ENCODE measurements around the gene MGST2. TPM values are rescaled to one million over a fixed set of nuclear protein-coding genes. Genes with fewer than 3 reads are reported as not detected.
A peak's percentile ranks its signal among the peaks of the same experiment; 100 is the strongest.

The MGST2 gene
- polyA plus RNA-seq (2.0 and 5.2 TPM in 2 replicates), polyA minus RNA-seq (0.97 TPM in 1 of 2 replicates, not detected in the other)

- peak within 1 kb of the TSS; percentile 80 for H3K4me2 ChIP-seq (ENCODE audit: low read length)
- H3F3A ChIP-seq (ENCODE audit: insufficient read depth, low read length, poor library complexity, severe bottlenecking), result peaks cover 3% of the 10 kb centered on the region
- peak within 1 kb of the TSS; percentile 63 for H3K4me3 ChIP-seq (ENCODE audit: low read length)
- no peaks in the 10 kb centered on the region for H3K27me3 ChIP-seq (ENCODE audit: insufficient read depth, low read depth, low read length)
- H4K20me1 ChIP-seq (ENCODE audit: insufficient read depth), result no peaks in the 10 kb centered on the region
- no peaks in the 10 kb centered on the region for H3K9me2 ChIP-seq (ENCODE audit: insufficient read depth, low read length)
- no peaks in the 10 kb centered on the region for H3K9me3 ChIP-seq (ENCODE audit: low read length)
- no peaks in the 10 kb centered on the region for H3K79me2 ChIP-seq (replicated peaks; ENCODE audit: insufficient read depth, low read length)
- peak within 1 kb of the TSS; percentile 50 for H3K27ac ChIP-seq (ENCODE audit: low read length)
- TF ChIP-seq SMC3 (conservative IDR thresholded peaks at IDR 0.05; ENCODE audit: poor library complexity) (peak; percentile 52), EZH2 (IDR thresholded peaks at IDR 0.05; ENCODE audit: borderline replicate concordance, insufficient read depth, low read length, poor library complexity, severe bottlenecking) (no peak), REST (IDR thresholded peaks at IDR 0.05; ENCODE audit: borderline replicate concordance) (peak; percentile 56), MXI1 (conservative IDR thresholded peaks at IDR 0.05; ENCODE audit: poor library complexity, severe bottlenecking) (no peak), TAF1 (IDR thresholded peaks at IDR 0.05; ENCODE audit: low read depth) (no peak), RAD21 (conservative IDR thresholded peaks at IDR 0.05) (peak; percentile 39), POLR2AphosphoS5 (IDR thresholded peaks at IDR 0.05) (peak; percentile 80), EP300 (conservative IDR thresholded peaks at IDR 0.05; ENCODE audit: poor library complexity, severe bottlenecking) (peak; percentile 87)
- TF ChIP-seq, protein P1, sequence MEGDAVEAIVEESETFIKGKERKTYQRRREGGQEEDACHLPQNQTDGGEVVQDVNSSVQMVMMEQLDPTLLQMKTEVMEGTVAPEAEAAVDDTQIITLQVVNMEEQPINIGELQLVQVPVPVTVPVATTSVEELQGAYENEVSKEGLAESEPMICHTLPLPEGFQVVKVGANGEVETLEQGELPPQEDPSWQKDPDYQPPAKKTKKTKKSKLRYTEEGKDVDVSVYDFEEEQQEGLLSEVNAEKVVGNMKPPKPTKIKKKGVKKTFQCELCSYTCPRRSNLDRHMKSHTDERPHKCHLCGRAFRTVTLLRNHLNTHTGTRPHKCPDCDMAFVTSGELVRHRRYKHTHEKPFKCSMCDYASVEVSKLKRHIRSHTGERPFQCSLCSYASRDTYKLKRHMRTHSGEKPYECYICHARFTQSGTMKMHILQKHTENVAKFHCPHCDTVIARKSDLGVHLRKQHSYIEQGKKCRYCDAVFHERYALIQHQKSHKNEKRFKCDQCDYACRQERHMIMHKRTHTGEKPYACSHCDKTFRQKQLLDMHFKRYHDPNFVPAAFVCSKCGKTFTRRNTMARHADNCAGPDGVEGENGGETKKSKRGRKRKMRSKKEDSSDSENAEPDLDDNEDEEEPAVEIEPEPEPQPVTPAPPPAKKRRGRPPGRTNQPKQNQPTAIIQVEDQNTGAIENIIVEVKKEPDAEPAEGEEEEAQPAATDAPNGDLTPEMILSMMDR (IDR thresholded peaks at IDR 0.05; ENCODE audit: poor library complexity, severe bottlenecking), result no peak
- no peaks in the 10 kb centered on the region for H3K36me3 ChIP-seq (ENCODE audit: insufficient read depth, low read length)
- peak within 1 kb of the TSS; percentile 63 for H2AFZ ChIP-seq (ENCODE audit: low read depth, low read length)
- peak within 1 kb of the TSS; percentile 50 for H3K9ac ChIP-seq (ENCODE audit: low read length)
Measured at GRCh38 chr4:139665690-139666529, at the start of gene MGST2. Gene MGST2 (plus strand): TSS chr4:139665819. CDS start chr4:139666020, 201 bp downstream.

- H4K20me1 ChIP-seq (ENCODE audit: insufficient read depth), result no peaks in the 10 kb centered on the region
- no peaks in the 10 kb centered on the region for H3K9me2 ChIP-seq (ENCODE audit: insufficient read depth, low read length)
- no peaks in the 10 kb centered on the region for H3K79me2 ChIP-seq (replicated peaks; ENCODE audit: insufficient read depth, low read length)
- H2AFZ ChIP-seq (ENCODE audit: low read depth, low read length), result no peak overlapping the region
- H3K27me3 ChIP-seq (ENCODE audit: insufficient read depth, low read depth, low read length), result no peaks in the 10 kb centered on the region
- H3K9ac ChIP-seq (ENCODE audit: low read length), result no peak overlapping the region
- H3K27ac ChIP-seq (ENCODE audit: low read length), result peak overlapping the region; percentile 22
- peak overlapping the region; percentile 6 for H3K4me2 ChIP-seq (ENCODE audit: low read length)
- no peaks in the 10 kb centered on the region for H3K9me3 ChIP-seq (ENCODE audit: low read length)
- H3K36me3 ChIP-seq (ENCODE audit: insufficient read depth, low read length), result no peaks in the 10 kb centered on the region
- no peak for TF ChIP-seq EZH2 (IDR thresholded peaks at IDR 0.05; ENCODE audit: borderline replicate concordance, insufficient read depth, low read length, poor library complexity, severe bottlenecking)
- TF ChIP-seq EP300 (conservative IDR thresholded peaks at IDR 0.05; ENCODE audit: poor library complexity, severe bottlenecking), result peak; percentile 32
- TF ChIP-seq TAF1 (IDR thresholded peaks at IDR 0.05; ENCODE audit: low read depth), result no peak
- TF ChIP-seq, protein P1 (IDR thresholded peaks at IDR 0.05; ENCODE audit: poor library complexity, severe bottlenecking), result peak; percentile 53
- TF ChIP-seq REST (IDR thresholded peaks at IDR 0.05; ENCODE audit: borderline replicate concordance), result peak; percentile 95
- TF ChIP-seq POLR2AphosphoS5 (IDR thresholded peaks at IDR 0.05), result peak; percentile 37
- no peak for TF ChIP-seq SMC3 (conservative IDR thresholded peaks at IDR 0.05; ENCODE audit: poor library complexity)
- TF ChIP-seq MXI1 (conservative IDR thresholded peaks at IDR 0.05; ENCODE audit: poor library complexity, severe bottlenecking), result no peak
- TF ChIP-seq RAD21 (conservative IDR thresholded peaks at IDR 0.05), result no peak
- H3F3A ChIP-seq (ENCODE audit: insufficient read depth, low read length, poor library complexity, severe bottlenecking), result no peaks in the 10 kb centered on the region
- peak overlapping the region; percentile 19 for H3K4me3 ChIP-seq (ENCODE audit: low read length)
Measured at GRCh38 chr4:139617702-139618490, 47.7 kb upstream of the MGST2 start.

Data from neural cell (in vitro differentiated cells).